Measurements from ENCODE around the gene FXYD2. TPM values are rescaled to one million over a fixed set of nuclear protein-coding genes. Genes with fewer than 3 reads are reported as not detected.
A peak's percentile ranks its signal among the peaks of the same experiment; 100 is the strongest.

FXYD2 gene
- total and polyA plus RNA-seq, 9 of the 15 experiments (the other 6 are each of a cell fraction or from before 2014, with no cell fraction given), result not detected

- Histone ChIP-seq H4K20me1 (replicated peaks; ENCODE audit: control insufficient read depth, insufficient read depth, low read length) (no peaks in the 10 kb centered on the region; the same call in 1 of the 2 replicates), H3K27me3 (ENCODE audit: control insufficient read depth in 2 of 2, insufficient read depth in 2 of 2, low read length in 2 of 2) (peaks cover 0 to 25% of the 10 kb centered on the region in 2 experiments; a peak in 3 of 5 replicates), H3K4me2 (ENCODE audit: insufficient read depth, low read length) (peak overlapping the region; percentile 43; the same call in 1 of the 2 replicates), H3K36me3 (ENCODE audit: control insufficient read depth, insufficient read depth, low read length) (no peaks in the 10 kb centered on the region), H3K27ac (ENCODE audit: extremely low read depth, low read depth, low read length) (no peak overlapping the region), H3K79me2 (ENCODE audit: control insufficient read depth, insufficient read depth, low read length) (no peaks in the 10 kb centered on the region), H3K4me3 (no peak overlapping the region), H3K9ac (ENCODE audit: insufficient read depth in 1 of 2, low read depth in 2 of 2, low read length in 2 of 2) (peak overlapping the region in 1 of 2 experiments; percentile 65; a peak in 2 of 4 replicates), H3K4me1 (replicated peaks in 1 of 2; ENCODE audit: control insufficient read depth in 2 of 2, insufficient read depth in 2 of 2, low read length in 2 of 2) (peaks cover 13 to 14% of the 10 kb centered on the region in 2 experiments; a peak in 4 of 5 replicates), H3K9me1 (ENCODE audit: control insufficient read depth, insufficient read depth, low read length) (no peaks in the 10 kb centered on the region), H3K9me3 (replicated peaks; ENCODE audit: control insufficient read depth, insufficient read depth, low read depth, low read length) (no peaks in the 10 kb centered on the region), H2AFZ (ENCODE audit: low read depth, low read length) (no peak overlapping the region)
- no peak for FAIRE-seq
- CTCF ChIA-PET (ENCODE audit: low intra/inter-chr PET ratio), result interaction anchor here (1.0 to 3.3 kb wide), 2 partner anchors 9 to 245 kb away, joined by 3 to 52 read pairs; no protein-coding TSS in a partner anchor
- ATAC-seq, result peak; percentile 61
- peak; percentile 25 to 57 (median 46) for DNase-seq (ENCODE audit: extremely low read depth in 1 of 4, low spot score in 3 of 4)
- intact Hi-C loops (cut with micrococcal nuclease) (loop anchor here (2.0 to 5.0 kb wide), 2 partner anchors 366 to 380 kb away; no protein-coding TSS in a partner anchor), in situ Hi-C loops (cut with MboI) (loop anchor here (10.0 kb wide), 1 partner anchor 364 kb away; no protein-coding TSS in a partner anchor)
- WGBS (ENCODE audit: insufficient coverage, low coverage, missing lambda C conversion rate), result 12% methylated on average over 12 of the region's 12 CpGs
- no TSS peak for BruUV-seq (replicated peaks)
- POLR2A ChIA-PET, result interaction anchor here (0.6 to 1.4 kb wide), 8 partner anchors 8 to 767 kb away, joined by 3 to 5 read pairs (median 4); no protein-coding TSS in a partner anchor
- 0 out of 4 replicates have a peak, but pooled peaks of 1 of the 2 experiments have one; percentile 22 for TF ChIP-seq RCOR1 (IDR thresholded peaks at IDR 0.05; ENCODE audit: borderline replicate concordance in 1 of 2, low read depth in 2 of 2, low read length in 2 of 2)
- no peak for TF ChIP-seq SMARCB1 (IDR thresholded peaks at IDR 0.05; ENCODE audit: insufficient read length, low read depth)
- peak; percentile 56 to 84 for TF ChIP-seq KDM1A (IDR thresholded peaks at IDR 0.05)
- TF ChIP-seq MEIS2 (IDR thresholded peaks at IDR 0.05; ENCODE audit: partially characterized antibody), result no peak
- TF ChIP-seq ZBTB1 (CRISPR knock-in tag; IDR thresholded peaks at IDR 0.05; ENCODE audit: borderline replicate concordance, low read depth), result no peak
- TF ChIP-seq, protein P1, sequence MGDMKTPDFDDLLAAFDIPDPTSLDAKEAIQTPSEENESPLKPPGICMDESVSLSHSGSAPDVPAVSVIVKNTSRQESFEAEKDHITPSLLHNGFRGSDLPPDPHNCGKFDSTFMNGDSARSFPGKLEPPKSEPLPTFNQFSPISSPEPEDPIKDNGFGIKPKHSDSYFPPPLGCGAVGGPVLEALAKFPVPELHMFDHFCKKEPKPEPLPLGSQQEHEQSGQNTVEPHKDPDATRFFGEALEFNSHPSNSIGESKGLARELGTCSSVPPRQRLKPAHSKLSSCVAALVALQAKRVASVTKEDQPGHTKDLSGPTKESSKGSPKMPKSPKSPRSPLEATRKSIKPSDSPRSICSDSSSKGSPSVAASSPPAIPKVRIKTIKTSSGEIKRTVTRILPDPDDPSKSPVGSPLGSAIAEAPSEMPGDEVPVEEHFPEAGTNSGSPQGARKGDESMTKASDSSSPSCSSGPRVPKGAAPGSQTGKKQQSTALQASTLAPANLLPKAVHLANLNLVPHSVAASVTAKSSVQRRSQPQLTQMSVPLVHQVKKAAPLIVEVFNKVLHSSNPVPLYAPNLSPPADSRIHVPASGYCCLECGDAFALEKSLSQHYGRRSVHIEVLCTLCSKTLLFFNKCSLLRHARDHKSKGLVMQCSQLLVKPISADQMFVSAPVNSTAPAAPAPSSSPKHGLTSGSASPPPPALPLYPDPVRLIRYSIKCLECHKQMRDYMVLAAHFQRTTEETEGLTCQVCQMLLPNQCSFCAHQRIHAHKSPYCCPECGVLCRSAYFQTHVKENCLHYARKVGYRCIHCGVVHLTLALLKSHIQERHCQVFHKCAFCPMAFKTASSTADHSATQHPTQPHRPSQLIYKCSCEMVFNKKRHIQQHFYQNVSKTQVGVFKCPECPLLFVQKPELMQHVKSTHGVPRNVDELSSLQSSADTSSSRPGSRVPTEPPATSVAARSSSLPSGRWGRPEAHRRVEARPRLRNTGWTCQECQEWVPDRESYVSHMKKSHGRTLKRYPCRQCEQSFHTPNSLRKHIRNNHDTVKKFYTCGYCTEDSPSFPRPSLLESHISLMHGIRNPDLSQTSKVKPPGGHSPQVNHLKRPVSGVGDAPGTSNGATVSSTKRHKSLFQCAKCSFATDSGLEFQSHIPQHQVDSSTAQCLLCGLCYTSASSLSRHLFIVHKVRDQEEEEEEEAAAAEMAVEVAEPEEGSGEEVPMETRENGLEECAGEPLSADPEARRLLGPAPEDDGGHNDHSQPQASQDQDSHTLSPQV (IDR thresholded peaks at IDR 0.05), result no peak
- no peak for TF ChIP-seq TSC22D4 (tag; IDR thresholded peaks at IDR 0.05)
- TF ChIP-seq EWSR1 (IDR thresholded peaks at IDR 0.05; ENCODE audit: borderline replicate concordance, low read depth, partially characterized antibody), result no peak
- no peak for TF ChIP-seq RBM14 (IDR thresholded peaks at IDR 0.05; ENCODE audit: borderline replicate concordance, insufficient read depth, low read depth, low read length)
- TF ChIP-seq ARHGAP35 (IDR thresholded peaks at IDR 0.05; ENCODE audit: partially characterized antibody), result no peak
- TF ChIP-seq HDAC2 (IDR thresholded peaks at IDR 0.05), result 0 out of 2 replicates have a peak, but pooled peaks have one; percentile 30
- no peak for TF ChIP-seq CAMTA2 (CRISPR knock-in tag; conservative IDR thresholded peaks at IDR 0.05)
- TF ChIP-seq CBFA2T3 (IDR thresholded peaks at IDR 0.05), result 0 out of 2 replicates have a peak, but pooled peaks have one; percentile 8
- TF ChIP-seq, protein P2, sequence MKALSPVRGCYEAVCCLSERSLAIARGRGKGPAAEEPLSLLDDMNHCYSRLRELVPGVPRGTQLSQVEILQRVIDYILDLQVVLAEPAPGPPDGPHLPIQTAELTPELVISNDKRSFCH (CRISPR knock-in tag; IDR thresholded peaks at IDR 0.05), result no peak
- TF ChIP-seq, protein P2 (tag; IDR thresholded peaks at IDR 0.05), result no peak
- no peak for TF ChIP-seq PHF8 (IDR thresholded peaks at IDR 0.05; ENCODE audit: borderline replicate concordance, low read length)
- TF ChIP-seq RBM34 (IDR thresholded peaks at IDR 0.05; ENCODE audit: borderline replicate concordance, insufficient read depth, low read length), result no peak
- TF ChIP-seq ZNF184 (CRISPR knock-in tag; IDR thresholded peaks at IDR 0.05), result no peak
- TF ChIP-seq EGR1 (conservative IDR thresholded peaks at IDR 0.05), result peak; percentile 86
- peak; percentile 48 for TF ChIP-seq RBM25 (IDR thresholded peaks at IDR 0.05; ENCODE audit: low read depth, low read length, severe bottlenecking)
Observed at GRCh38 chr11:117808784-117809183, 15.8 kb downstream of the FXYD2 start.
